GM12892 (cell line): ENCODE data around the gene COPS9.

Source experiments
- POLR2A ChIP-seq: IDR thresholded peaks from 2 replicates; pipeline ENCODE4 v1.6.1; 2011; ENCODE audit warnings: low read depth, low read length, control low read depth
- POLR2AphosphoS5 ChIP-seq: IDR thresholded peaks from 2 replicates; pipeline ENCODE4 v1.6.1; 2011; ENCODE audit warnings: low read depth, low read length, control low read depth

DNA sequence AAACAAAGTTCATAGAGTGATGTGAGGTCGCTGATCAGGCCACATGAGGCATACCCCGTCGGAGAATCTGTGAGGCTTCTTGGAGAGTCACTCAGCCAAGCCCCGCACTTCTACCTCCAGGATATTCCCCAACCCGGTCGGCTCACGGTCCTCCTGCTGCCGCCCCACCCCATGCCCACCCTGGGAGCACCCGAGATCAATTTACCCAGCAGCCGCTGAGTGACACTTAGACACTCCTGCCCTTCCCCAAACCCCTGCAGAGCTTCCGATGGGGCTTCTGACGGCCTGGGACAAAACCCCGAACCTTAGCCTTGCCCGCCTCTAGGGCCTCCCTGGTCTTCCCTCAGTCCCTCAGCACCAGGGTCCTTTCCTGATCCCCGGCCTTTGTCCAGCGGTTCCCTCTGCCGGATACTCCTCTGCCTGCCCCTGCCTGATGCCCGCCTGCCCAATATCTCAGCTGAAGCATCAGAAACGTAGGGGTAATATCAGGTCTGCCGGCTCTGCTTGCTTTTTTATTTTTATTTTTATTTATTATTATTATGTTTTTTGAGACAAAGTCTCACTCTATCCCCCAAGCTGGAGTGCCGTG lies 23.2 kb upstream of the COPS9 start:
- TF ChIP-seq POLR2A, result no peak
- TF ChIP-seq POLR2AphosphoS5, result no peak
